HG03575 (cell line): Measurements from ENCODE around the gene TBX1.

Source experiments
- ATAC-seq: cut with Tn5 transposase; IDR thresholded peaks from one replicate; pipeline ENCODE4 v1.9.1; 2021; ENCODE audit not compliant: unreplicated experiment, insufficient number of reproducible peaks, low FRiP score; ENCODE audit errors: extremely low read depth

The TBX1 gene

GRCh38 chr22:19760058-19760950 lies at the start of gene TBX1:
Gene TBX1, plus strand, starts transcription at chr22:19760778. Its CDS starts 66 bp downstream, at chr22:19760844.
- ATAC-seq: no peak

- no peak for ATAC-seq
These were observed 47.3 kb upstream of the TBX1 start for GRCh38 chr22:19713245-19713644.

- no peak for ATAC-seq
These were observed 46.8 kb upstream of the TBX1 start for GRCh38 chr22:19713650-19714311.

GRCh38 chr22:19714312-19715187 lies 46.0 kb upstream of the TBX1 start, which contains the start of gene SEPTIN5:
Gene SEPTIN5, plus strand, starts transcription at chr22:19714503. Its CDS starts 86 bp downstream, at chr22:19714589.
- ATAC-seq: no peak

- ATAC-seq: no peak
These were observed 45.2 kb upstream of the TBX1 start for GRCh38 chr22:19715188-19715930.

GRCh38 chr22:19716041-19716828 lies 44.3 kb upstream of the TBX1 start:
- ATAC-seq: no peak

- ATAC-seq: no peak
These were observed 43.8 kb upstream of the TBX1 start for GRCh38 chr22:19716829-19717105.

GRCh38 chr22:19717181-19717580 lies 43.4 kb upstream of the TBX1 start:
- ATAC-seq: no peak

- no peak for ATAC-seq
These were observed 42.7 kb upstream of the TBX1 start for GRCh38 chr22:19717691-19718455.

- no peak for ATAC-seq
These were observed 42.0 kb upstream of the TBX1 start for GRCh38 chr22:19718456-19719049.

- no peak for ATAC-seq
These were observed 41.5 kb upstream of the TBX1 start for GRCh38 chr22:19719050-19719482.

- ATAC-seq: no peak
These were observed 41.0 kb upstream of the TBX1 start for GRCh38 chr22:19719488-19720021.

GRCh38 chr22:19720150-19720827 lies 40.3 kb upstream of the TBX1 start:
- no peak for ATAC-seq

GRCh38 chr22:19720999-19721329 lies 39.6 kb upstream of the TBX1 start:
- ATAC-seq: no peak

- ATAC-seq: no peak
These were observed 39.0 kb upstream of the TBX1 start for GRCh38 chr22:19721330-19722177.
